ENCODE data around the gene ABHD2.

DNA sequence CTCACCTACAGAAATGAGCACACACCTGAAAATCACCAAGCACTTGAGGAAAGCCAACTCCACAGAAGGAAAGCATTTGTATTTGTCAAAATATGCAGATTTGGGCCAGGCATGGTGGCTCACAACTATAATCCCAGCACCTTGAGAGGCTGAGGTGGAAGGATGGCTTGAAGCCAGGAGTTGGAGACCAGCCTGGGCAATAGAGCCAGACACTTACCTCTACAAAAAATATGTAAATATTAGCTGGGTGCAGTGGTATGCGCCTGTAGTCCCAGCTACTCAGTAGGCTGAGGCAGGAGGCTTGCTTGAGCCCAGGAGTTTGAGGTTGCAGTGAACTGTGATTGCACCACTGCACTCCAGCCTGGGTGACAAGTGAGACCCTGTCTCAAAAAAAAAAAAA lies 120.8 kb downstream of the ABHD2 start:
- TF ChIP-seq, protein P1, sequence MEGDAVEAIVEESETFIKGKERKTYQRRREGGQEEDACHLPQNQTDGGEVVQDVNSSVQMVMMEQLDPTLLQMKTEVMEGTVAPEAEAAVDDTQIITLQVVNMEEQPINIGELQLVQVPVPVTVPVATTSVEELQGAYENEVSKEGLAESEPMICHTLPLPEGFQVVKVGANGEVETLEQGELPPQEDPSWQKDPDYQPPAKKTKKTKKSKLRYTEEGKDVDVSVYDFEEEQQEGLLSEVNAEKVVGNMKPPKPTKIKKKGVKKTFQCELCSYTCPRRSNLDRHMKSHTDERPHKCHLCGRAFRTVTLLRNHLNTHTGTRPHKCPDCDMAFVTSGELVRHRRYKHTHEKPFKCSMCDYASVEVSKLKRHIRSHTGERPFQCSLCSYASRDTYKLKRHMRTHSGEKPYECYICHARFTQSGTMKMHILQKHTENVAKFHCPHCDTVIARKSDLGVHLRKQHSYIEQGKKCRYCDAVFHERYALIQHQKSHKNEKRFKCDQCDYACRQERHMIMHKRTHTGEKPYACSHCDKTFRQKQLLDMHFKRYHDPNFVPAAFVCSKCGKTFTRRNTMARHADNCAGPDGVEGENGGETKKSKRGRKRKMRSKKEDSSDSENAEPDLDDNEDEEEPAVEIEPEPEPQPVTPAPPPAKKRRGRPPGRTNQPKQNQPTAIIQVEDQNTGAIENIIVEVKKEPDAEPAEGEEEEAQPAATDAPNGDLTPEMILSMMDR (conservative IDR thresholded peaks at IDR 0.05), result no peak
- no peak for TF ChIP-seq EZH2 (IDR thresholded peaks at IDR 0.05; ENCODE audit: low read depth)
